GM18526 (cell line): ENCODE results near the gene CCDC7.

ENCODE experiments used
- POLR2A ChIP-seq: IDR thresholded peaks from 3 replicates; pipeline ENCODE4 v1.6.1; 2011; ENCODE audit not compliant: insufficient read length; ENCODE audit errors: extremely low read depth

The CCDC7 gene

GRCh38 chr10:32538256-32538655, 92.3 kb downstream of the CCDC7 start:
- no peak for TF ChIP-seq POLR2A

GRCh38 chr10:32540691-32541470, 94.9 kb downstream of the CCDC7 start:
- TF ChIP-seq POLR2A, result no peak

DNA sequence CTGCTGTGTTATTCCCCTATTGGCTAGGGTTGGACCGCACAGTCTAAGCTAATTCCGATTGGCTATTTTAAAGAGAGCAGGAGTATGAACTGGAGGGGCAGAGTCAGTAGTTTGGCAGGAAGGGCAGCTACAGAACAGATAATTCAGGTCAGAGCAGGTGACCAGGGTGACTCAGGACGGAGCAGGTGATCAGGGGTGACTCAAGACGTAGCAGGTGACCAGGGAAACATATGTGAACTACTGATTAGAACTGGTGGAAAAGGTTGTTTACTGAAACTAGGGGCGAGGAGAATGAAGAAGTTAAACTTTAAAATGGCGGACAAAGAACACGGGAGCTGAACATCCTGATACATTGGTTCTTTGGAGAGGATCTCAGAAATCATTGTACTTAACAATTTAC, 102.3 kb downstream of the CCDC7 start:
- TF ChIP-seq POLR2A, result no peak

DNA sequence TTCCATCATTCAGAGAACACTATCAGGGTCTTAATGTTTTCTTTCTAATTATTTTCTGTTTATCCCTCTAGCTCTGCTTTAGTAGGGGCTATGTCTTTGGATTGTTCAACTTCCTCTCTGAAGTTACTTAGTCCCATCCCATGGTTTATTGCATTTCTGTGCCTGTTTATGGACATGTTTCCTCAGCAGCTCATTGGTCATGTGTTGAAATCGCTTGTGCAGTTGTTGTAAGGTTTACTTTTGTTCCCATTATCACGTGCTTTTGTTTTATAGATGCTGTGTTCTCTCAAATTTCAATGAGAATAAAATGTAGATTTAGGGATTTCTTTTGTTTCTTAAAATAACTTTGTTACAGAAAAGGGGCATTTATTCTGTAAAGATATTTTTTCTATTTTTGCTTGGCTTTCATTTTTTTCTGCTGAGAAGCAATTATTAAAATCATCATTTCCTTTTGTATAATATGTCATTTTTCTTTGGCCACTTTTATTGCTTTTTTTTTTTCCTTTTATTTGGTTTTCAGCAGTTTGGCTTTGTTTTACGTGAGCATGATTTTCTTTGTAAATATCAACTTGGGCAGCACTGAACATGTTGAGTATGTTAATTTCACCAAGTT, 110.9 kb downstream of the CCDC7 start:
- TF ChIP-seq POLR2A, result no peak

DNA sequence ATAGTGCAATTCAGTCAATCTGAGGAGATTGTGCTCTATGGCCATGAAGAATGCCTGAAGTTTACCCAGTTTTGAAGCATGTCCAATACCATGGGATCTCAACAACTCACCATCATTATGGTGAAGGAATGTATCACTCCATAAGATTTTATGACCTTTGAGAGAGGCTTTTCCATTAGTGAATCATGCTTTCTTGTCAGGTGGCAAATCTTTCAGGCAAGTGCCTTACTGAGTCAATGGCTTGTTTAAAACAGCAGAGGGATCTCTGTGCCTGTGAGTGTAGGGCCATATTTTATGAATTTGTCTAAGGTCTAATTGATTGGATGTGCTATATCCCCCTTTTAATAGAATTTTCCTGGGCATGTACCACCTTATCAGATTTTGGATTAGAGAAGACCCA, 131.5 kb downstream of the CCDC7 start:
- TF ChIP-seq POLR2A, result no peak

GRCh38 chr10:32582946-32583345, 137.0 kb downstream of the CCDC7 start:
- no peak for TF ChIP-seq POLR2A

DNA sequence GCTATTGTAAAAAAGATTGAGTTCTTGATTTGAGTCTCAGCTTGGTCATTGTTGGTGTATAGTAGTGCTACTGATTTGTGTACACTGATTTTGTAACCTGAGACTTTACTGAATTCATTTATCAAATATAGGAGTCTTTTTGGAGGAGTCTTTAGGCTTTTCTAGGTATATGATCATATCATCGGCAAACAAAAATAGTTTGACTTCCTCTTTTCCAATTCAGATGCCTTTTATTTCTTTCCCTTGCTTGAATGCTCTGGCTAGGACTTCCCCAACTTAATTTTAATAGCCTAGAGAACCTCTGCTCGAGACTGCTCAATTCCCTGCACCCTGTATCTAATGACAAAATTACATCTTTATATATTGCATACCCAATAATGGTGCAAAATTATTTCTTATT, 154.4 kb downstream of the CCDC7 start:
- no peak for TF ChIP-seq POLR2A

DNA sequence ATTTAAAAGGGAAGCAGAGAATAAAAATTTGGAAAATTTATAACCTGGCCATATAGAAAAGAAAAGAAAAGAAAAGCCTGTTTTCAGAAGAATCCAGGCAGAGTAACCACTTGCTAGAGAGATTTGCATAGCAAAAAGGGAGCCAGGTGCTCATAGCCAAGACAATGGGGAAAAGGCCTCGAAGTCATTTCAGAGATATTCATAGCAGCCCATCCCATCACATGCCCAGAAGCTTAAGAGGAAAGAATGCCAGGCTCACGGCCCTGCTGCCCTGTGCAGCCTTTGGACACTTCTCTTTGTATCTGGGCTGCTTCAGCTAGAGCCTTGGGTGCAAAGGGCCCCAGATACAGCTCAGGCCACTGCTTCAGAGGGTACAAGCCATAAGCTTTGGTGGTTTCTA, 159.8 kb downstream of the CCDC7 start:
- no peak for TF ChIP-seq POLR2A

DNA sequence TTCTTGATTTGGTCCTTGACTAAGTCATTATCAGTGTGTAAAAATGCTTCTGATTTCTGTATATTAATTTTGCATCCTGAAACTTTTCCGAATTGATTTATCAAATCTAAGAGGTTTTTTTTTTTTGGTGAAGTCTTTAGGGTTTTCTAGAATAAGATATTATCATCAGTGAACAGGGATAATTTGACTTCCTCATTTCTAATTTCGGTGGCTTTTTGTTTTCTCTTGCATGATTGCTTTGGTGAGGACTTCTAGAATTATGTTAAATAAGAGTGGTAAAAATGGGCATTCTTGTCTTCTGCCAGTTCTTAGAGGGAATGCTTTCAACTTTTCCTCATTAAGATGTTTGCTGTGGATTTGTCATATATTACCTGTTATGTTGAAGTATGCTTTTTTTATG, 170.5 kb downstream of the CCDC7 start:
- no peak for TF ChIP-seq POLR2A

DNA sequence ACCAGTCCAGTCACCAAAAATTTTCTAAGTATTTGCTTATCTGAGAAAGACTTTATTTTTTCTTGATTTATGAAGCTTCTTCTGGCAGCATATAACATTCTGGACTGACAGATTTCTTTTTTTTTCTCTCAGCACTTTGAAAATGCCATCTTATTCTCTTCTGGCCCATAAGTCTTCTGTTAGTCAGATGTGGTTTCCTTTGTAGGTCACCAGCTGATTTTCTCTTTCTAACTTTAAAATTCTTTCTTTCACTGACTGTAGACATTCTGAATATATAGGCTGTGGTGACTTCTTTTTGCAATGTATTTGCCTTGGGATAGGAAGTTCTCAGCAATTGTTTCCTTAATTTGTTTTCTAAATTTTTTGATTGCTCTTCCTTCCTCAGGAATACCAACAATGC, 172.5 kb downstream of the CCDC7 start:
- TF ChIP-seq POLR2A, result no peak

DNA sequence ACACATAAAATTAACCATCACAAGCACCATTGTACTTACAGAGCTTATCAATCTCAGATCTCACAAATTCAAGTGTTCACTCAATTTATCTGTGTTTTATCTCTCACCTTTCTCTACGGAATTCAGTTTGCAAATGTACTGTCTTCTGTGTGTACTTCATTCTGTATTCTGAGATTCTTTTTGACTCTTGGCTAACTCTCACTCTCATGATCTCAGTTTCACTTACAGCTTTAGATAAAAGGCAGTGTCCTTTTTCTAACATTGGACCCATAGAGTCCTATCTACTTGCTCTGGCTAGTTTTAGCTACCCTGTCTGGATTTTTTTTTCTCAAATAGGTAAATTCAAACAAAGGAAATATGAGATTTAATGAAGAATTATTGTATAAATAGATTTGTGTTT, 176.0 kb downstream of the CCDC7 start:
- TF ChIP-seq POLR2A, result no peak

DNA sequence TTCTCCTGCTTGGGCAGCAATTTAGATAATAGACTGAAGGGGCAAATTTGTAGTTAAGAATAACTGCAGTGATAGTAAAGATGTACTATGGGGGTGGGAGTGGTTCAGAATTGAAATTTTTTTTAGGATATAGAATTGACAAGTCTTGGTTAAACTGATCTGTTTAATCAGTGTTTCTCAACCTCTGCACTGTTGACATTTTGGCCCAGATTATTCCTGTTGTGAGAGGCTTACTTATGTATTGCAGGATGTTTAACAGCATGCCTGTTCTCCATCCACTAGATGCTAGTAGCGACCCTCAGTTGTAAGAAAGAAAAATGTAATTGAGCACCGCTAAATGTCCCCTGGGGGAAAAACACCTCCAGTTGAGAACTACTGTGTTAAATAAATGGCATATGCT, 176.5 kb downstream of the CCDC7 start:
- TF ChIP-seq POLR2A, result no peak

DNA sequence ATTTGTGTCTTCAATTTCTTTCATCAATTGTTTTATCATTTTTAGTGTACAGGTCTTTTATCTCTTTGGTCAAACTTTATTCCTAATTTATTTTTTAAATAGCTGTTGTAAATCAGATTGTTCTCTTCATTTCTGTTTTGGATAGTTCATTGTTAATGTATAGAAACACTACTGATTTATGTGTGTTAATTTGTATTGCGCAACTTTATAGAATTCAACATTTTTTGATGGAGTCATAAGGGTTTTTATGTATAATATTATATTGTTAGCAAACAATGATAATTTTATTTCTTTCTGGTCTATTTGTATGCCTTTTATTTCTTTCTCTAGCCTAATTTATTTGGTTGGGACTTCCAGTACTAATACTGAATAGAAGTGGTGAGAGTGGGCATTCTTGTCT, 181.2 kb downstream of the CCDC7 start:
- no peak for TF ChIP-seq POLR2A

- TF ChIP-seq POLR2A, result no peak
These were observed 184.0 kb downstream of the CCDC7 start for GRCh38 chr10:32629910-32630309.

DNA sequence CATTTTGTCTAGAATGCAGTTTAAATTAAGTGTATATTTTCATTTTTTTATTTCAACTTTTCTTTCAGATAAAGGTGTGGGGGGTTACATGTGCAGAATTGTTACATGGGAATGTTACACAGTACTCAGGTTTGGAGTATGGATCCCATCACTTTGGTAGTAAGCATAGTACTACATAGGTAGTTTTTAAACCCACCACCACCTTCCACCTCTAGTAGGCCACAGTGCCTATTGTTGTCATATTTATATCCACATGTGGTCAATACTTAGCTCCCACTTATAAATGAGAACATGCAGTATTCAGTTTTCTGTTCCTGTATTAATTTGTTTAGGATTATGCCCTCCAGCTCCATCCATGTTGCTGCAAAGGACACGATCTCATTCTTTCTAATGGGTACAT, 200.6 kb downstream of the CCDC7 start:
- TF ChIP-seq POLR2A, result no peak

DNA sequence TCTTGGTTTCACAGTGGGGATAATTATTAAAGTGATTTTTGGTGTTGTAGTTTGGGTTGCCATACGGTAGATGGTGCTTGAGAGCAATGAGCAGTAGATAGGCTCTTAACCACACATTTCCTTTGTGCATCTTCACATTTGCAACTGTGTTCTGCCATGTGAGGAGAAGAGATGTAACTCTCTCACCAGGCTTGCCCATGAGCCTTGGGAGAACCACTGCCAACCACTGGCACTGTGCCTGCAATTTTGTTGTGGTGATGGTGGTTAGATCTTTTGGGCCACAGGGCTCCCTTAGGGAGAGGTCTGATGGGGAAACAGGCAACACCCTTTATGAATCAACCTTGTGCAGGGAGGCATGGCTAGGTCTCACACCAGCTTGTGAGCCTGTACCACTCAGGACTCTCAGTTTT, 204.3 kb downstream of the CCDC7 start:
- TF ChIP-seq POLR2A, result no peak

DNA sequence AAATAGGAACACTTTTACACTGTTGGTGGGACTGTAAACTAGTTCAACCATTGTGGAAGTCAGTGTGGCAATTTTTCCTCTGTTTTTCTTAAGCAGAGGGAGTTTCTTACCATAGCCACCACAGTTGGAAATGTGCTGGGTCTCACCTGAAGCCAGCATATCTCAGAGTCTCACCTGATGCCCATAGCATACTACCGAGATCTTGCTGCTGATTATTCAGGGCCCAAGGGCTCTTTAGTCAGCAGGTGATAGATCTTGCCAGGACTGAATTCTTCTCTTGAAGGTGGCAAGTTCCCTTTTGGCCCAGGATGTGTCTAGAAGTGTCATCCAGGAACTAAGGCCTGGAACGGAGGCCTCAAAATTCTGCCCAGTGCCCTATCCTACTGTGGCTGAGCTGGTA, 215.4 kb downstream of the CCDC7 start:
- TF ChIP-seq POLR2A, result no peak
